Endodermal cell (in vitro differentiated cells): ENCODE data around the gene VGF. TPM values are rescaled to one million over a fixed set of nuclear protein-coding genes. Genes with fewer than 3 reads are reported as not detected.

Experiments
- DNase-seq: peaks from one replicate; pipeline ENCODE4 v3.0.0-alpha.2; 2017
- H3K27ac ChIP-seq: 2 replicates; pipeline ENCODE4 v1.5.1; 2013; ENCODE audit warnings: mild to moderate bottlenecking, low read depth, low read length, moderate library complexity
- H3K27me3 ChIP-seq: 2 replicates; pipeline ENCODE4 v1.6.1; 2013; ENCODE audit warnings: mild to moderate bottlenecking, low read length, moderate library complexity; ENCODE audit not compliant: insufficient read depth, control insufficient read depth, poor library complexity, severe bottlenecking
- H3K36me3 ChIP-seq: 2 replicates; pipeline ENCODE4 v1.7.0; 2013; ENCODE audit warnings: mild to moderate bottlenecking, low read length, moderate library complexity; ENCODE audit not compliant: control insufficient read depth, insufficient read depth
- H3K4me1 ChIP-seq: one replicate; pipeline ENCODE4 v1.7.0; 2013; ENCODE audit warnings: low read length; ENCODE audit not compliant: control insufficient read depth, insufficient read depth
- H3K4me3 ChIP-seq: 2 replicates; pipeline ENCODE4 v1.5.1; 2013; ENCODE audit warnings: mild to moderate bottlenecking, low read length, moderate library complexity
- H3K9ac ChIP-seq: 2 replicates; pipeline ENCODE4 v1.6.1; 2013; ENCODE audit warnings: mild to moderate bottlenecking, low read length, moderate library complexity; ENCODE audit not compliant: poor library complexity, severe bottlenecking; ENCODE audit errors: extremely low read depth
- H3K9me3 ChIP-seq: 2 replicates; pipeline ENCODE4 v1.6.1; 2013; ENCODE audit warnings: mild to moderate bottlenecking, low read length, moderate library complexity; ENCODE audit not compliant: control insufficient read depth
- H3K27ac Mint-ChIP-seq: 2 replicates; pipeline ENCODE4 v1.8.0; 2020; ENCODE audit warnings: mixed read lengths
- H3K27me3 Mint-ChIP-seq: 2 replicates; pipeline ENCODE4 v1.8.0; 2021; ENCODE audit warnings: mild to moderate bottlenecking, mixed read lengths; ENCODE audit not compliant: insufficient read depth
- H3K36me3 Mint-ChIP-seq: 2 replicates; pipeline ENCODE4 v1.8.0; 2020; ENCODE audit warnings: low read depth, mixed read lengths
- H3K4me1 Mint-ChIP-seq: 2 replicates; pipeline ENCODE4 v1.8.0; 2020; ENCODE audit warnings: mixed read lengths
- H3K4me3 Mint-ChIP-seq: 2 replicates; pipeline ENCODE4 v1.8.0; 2020; ENCODE audit warnings: mild to moderate bottlenecking, moderate library complexity, mixed read lengths
- H3K9me3 Mint-ChIP-seq: 2 replicates; pipeline ENCODE4 v1.8.0; 2020; ENCODE audit warnings: mild to moderate bottlenecking, mixed read lengths
- WGBS, 2 experiments: methylation state at CpG; one replicate each; pipeline versions ENCODE4 v1.1.5 to v1.1.7; 2013; ENCODE audit warnings: missing lambda C conversion rate in 2 of 2, mixed read lengths in 1 of 2; ENCODE audit not compliant: insufficient coverage in 1 of 2, insufficient read length in 1 of 2; 5-methylcytosine and 5-hydroxymethylcytosine counted together
- total RNA-seq, 2 donors: library from RNA; stranded (reverse); fragmentation: NEBNext Ultra II Directional in 1 of 2; extraction: Animal tissue kit (Norgen Biotek cat#: 25700) in 1 of 2; gene quantifications; 2 replicates in 1 of 2; 3 replicates in 1 of 2; pipeline ENCODE4 v1.2.1, GENCODE V29; 2021
- TF ChIP-seq, protein P1 (sequence below): fragments of 200-600 bp; sonication (generic); conservative IDR thresholded peaks from 2 replicates; pipeline ENCODE4 v1.5.0; 2021; ENCODE audit warnings: antibody characterized with exemption, mild to moderate bottlenecking

VGF gene
- total RNA-seq, 2 donors from 2014 or later, result 2.8 TPM; not detected in 1

GRCh38 chr7:101166648-101166908 lies 1.2 kb upstream of the VGF start:
- Histone ChIP-seq H3K27me3 (peaks cover 95% of the 10 kb centered on the region), H3K36me3 (no peaks in the 10 kb centered on the region), H3K9me3 (no peaks in the 10 kb centered on the region), H3K9ac (no peak overlapping the region), H3K4me1 (peaks cover 5% of the 10 kb centered on the region), H3K27ac (no peak overlapping the region), H3K4me3 (no peak overlapping the region)
- peaks cover 96% of the 10 kb centered on the region for H3K27me3 Mint-ChIP-seq
- TF ChIP-seq, protein P1, sequence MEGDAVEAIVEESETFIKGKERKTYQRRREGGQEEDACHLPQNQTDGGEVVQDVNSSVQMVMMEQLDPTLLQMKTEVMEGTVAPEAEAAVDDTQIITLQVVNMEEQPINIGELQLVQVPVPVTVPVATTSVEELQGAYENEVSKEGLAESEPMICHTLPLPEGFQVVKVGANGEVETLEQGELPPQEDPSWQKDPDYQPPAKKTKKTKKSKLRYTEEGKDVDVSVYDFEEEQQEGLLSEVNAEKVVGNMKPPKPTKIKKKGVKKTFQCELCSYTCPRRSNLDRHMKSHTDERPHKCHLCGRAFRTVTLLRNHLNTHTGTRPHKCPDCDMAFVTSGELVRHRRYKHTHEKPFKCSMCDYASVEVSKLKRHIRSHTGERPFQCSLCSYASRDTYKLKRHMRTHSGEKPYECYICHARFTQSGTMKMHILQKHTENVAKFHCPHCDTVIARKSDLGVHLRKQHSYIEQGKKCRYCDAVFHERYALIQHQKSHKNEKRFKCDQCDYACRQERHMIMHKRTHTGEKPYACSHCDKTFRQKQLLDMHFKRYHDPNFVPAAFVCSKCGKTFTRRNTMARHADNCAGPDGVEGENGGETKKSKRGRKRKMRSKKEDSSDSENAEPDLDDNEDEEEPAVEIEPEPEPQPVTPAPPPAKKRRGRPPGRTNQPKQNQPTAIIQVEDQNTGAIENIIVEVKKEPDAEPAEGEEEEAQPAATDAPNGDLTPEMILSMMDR, result no peak
- H3K4me1 Mint-ChIP-seq, result peaks cover 20% of the 10 kb centered on the region
- no peak overlapping the region for H3K27ac Mint-ChIP-seq
- no peaks in the 10 kb centered on the region for H3K36me3 Mint-ChIP-seq
- no peak for DNase-seq
- WGBS, 2 experiments, result 0% methylated on average over 2 to 11 of the region's 11 CpGs
- no peaks in the 10 kb centered on the region for H3K9me3 Mint-ChIP-seq
- peak overlapping the region; percentile 53 for H3K4me3 Mint-ChIP-seq

- Mint-ChIP-seq H3K4me3 (peak overlapping the region; percentile 53), H3K27ac (peak overlapping the region; percentile 33), H3K36me3 (no peaks in the 10 kb centered on the region), H3K27me3 (peaks cover 96% of the 10 kb centered on the region), H3K4me1 (peaks cover 20% of the 10 kb centered on the region), H3K9me3 (no peaks in the 10 kb centered on the region)
- Histone ChIP-seq H3K36me3 (no peaks in the 10 kb centered on the region), H3K27ac (no peak overlapping the region), H3K9me3 (no peaks in the 10 kb centered on the region), H3K4me1 (peaks cover 5% of the 10 kb centered on the region), H3K4me3 (peak overlapping the region; percentile 71), H3K27me3 (peaks cover 94% of the 10 kb centered on the region), H3K9ac (no peak overlapping the region)
- DNase-seq, result peak; percentile 75
- TF ChIP-seq, protein P1, result no peak
- WGBS, 2 experiments, result 0% methylated on average over 19 to 35 of the region's 38 CpGs
Observed at GRCh38 chr7:101165958-101166647, 734 bp upstream of the VGF start.

GRCh38 chr7:101164071-101164840 lies 1.1 kb downstream of the VGF start:
- Mint-ChIP-seq H3K4me3 (peak overlapping the region; percentile 53), H3K27me3 (peaks cover 80% of the 10 kb centered on the region), H3K36me3 (peaks cover 6% of the 10 kb centered on the region), H3K4me1 (peaks cover 16% of the 10 kb centered on the region), H3K9me3 (no peaks in the 10 kb centered on the region), H3K27ac (no peak overlapping the region)
- TF ChIP-seq, protein P1, result no peak
- WGBS, 2 experiments, result 1% methylated on average over 43 to 75 of the region's 75 CpGs
- H3K36me3 ChIP-seq, result peaks cover under 1% of the 10 kb centered on the region
- no peaks in the 10 kb centered on the region for H3K9me3 ChIP-seq
- DNase-seq, result peak; percentile 93
- H3K27me3 ChIP-seq, result peaks cover 76% of the 10 kb centered on the region
- peak overlapping the region; percentile 62 for H3K4me3 ChIP-seq
- H3K4me1 ChIP-seq, result peaks cover 2% of the 10 kb centered on the region
- no peak overlapping the region for H3K9ac ChIP-seq
- no peak overlapping the region for H3K27ac ChIP-seq
